ENCODE measurements around the gene NRCAM.
"Not testable (repeated sequence)": the region's sequence is repeated elsewhere in the genome, so short reads cannot be mapped to it uniquely, and the experiment has no call there.

Gene NRCAM

DNA sequence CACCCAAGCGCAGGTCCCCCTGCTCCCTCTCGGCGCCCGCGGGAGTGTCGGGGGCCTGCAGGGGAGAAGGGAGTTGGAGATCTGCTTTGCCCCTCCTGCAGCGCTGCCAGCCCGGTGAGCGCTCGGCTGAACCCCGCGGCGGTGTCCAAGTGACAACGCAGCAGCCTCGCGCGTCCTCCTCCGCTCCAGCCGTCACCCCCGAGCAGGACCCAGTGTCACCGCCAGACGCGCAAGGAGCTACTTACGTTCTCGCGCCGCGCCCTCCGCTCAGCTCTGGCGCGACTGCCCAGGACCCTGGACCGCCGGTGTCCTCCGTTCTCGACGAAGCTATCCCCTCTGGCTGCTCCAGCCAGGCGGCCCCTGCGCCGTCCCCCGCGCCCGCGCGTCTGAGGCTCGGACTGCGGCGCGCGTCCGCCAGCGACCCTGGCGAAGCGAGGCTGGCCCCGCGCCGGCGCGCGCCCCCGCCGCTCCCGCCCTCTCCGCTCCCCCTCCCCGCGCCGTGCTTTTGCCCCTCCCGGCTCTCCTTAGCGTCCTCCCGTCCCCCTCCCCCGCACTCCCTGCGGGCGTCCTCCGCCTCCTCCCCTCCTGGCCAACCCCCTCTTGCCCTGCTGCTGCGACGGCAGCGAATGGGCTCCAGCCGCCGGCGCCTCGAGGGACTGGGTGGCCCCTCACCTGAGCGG, at the start of gene NRCAM:
TSS of gene NRCAM (minus strand) at position 439 of the 680 bp plus-strand sequence. CDS start 216,372 bp downstream, outside the sequence.
- DNase-seq (ENCODE audit: low read depth), result peak; percentile 36

DNA sequence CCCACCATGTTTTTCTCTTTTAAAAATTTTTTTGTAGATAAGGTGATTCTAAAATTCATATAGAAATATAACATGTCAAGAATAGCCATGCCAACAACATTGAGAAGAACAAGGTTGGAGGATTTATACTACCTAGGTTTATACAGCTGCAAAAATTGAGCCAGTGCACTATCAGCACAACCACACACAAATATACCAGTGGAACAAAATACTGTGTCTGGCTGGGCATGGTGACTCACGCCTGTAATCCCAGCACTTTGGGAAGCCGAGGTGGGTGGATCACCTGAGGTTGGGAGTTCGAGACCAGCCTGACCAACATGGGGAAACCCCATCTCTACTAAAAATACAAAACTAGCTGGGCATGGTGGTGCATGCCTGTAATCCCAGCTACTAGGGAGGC, 48.3 kb upstream of the NRCAM start:
- not testable (repeated sequence) for DNase-seq (ENCODE audit: low read depth)

GRCh38 chr7:108503112-108504026, 47.1 kb upstream of the NRCAM start:
- DNase-seq (ENCODE audit: low read depth), result no peak

DNA sequence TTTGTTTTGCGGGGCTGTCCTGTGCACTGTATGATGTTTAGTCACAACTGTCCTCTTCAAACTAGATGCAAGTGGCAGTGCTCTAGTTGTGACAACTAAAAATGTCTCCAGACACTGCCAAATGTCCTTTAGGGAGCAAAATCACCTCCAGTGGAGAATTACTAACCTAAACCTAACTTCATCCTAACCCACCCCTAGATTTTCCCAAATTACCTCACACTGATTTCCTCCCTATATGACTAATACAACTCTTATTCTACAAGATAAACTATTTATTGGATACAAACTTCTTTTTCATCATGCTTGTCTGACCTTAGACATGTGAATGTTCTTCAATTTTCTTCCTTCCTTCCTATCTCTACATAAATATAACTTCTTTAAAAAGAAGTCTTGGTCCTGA, 43.3 kb upstream of the NRCAM start:
- no peak for DNase-seq (ENCODE audit: low read depth)

GRCh38 chr7:108498481-108498880, 42.2 kb upstream of the NRCAM start:
- DNase-seq (ENCODE audit: low read depth), result no peak

GRCh38 chr7:108497082-108497725, 41.0 kb upstream of the NRCAM start:
- no peak for DNase-seq (ENCODE audit: low read depth)

GRCh38 chr7:108492742-108493141, 36.5 kb upstream of the NRCAM start:
- DNase-seq (ENCODE audit: low read depth), result no peak

GRCh38 chr7:108488768-108489538, 32.7 kb upstream of the NRCAM start:
- DNase-seq (ENCODE audit: low read depth), result no peak

DNA sequence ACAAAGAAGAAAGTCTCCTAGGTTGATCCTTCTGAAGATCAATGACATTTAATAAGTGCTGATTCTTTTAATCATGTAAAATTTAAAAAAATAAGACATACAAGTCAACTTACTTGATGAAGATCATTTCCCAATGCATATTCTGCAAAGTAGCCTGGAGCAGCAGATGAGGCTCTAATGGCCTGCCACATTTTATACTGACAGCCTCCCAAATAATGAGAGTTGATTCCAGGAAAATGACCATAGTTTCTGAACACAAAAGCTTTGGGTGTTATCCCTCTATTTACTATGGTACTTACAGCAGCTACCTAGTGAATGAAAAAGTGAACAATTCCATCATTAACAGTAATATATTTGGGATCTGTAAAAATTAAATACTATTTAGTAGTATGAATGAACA, 31.4 kb upstream of the NRCAM start:
- no peak for DNase-seq (ENCODE audit: low read depth)

GRCh38 chr7:108486291-108486966, 30.2 kb upstream of the NRCAM start:
- no peak for DNase-seq (ENCODE audit: low read depth)

- no peak for DNase-seq (ENCODE audit: low read depth)
Measured at GRCh38 chr7:108484137-108484536, 27.9 kb upstream of the NRCAM start.

GRCh38 chr7:108480311-108480710, 24.1 kb upstream of the NRCAM start:
- DNase-seq (ENCODE audit: low read depth), result no peak

- no peak for DNase-seq (ENCODE audit: low read depth)
Measured at GRCh38 chr7:108479751-108480150, 23.5 kb upstream of the NRCAM start.

DNA sequence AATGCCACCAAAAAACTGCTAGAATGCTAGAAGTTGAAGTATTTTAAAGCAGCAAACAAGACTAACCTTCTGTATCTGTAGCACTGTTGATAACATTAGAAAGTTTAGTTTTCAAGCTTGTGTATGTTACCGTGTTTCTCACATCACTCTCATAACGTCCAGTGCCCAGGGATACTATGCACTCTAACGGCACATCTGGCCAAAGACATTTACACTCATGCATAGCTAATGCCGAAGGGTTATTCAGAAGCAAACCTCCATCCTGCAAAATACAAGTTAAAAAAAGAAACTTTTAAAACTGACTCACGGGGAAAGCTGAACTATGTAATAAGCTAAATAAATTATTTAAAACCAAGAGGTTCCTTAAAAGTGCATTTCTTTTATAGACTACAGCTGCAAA, 22.9 kb upstream of the NRCAM start:
- DNase-seq (ENCODE audit: low read depth), result no peak

DNA sequence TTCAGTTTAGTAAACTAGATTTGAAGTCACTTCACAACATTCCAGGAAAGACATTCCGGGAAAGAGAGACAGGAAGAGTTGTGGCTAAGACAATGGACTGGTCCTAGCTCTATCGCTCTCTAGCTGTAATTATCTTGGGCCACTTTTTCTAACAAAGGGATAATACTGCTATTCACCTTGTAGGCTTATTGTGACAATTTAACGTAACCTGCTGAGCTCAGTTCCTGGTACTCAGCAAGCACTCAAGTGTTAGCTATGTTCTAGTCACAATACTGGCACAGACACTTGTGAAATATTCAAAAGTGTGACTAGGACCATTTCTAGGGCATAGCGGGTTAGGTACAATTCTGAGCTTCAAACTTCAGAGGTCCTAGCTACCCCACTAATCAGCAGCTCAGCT, 12.0 kb upstream of the NRCAM start:
- DNase-seq (ENCODE audit: low read depth), result no peak

DNA sequence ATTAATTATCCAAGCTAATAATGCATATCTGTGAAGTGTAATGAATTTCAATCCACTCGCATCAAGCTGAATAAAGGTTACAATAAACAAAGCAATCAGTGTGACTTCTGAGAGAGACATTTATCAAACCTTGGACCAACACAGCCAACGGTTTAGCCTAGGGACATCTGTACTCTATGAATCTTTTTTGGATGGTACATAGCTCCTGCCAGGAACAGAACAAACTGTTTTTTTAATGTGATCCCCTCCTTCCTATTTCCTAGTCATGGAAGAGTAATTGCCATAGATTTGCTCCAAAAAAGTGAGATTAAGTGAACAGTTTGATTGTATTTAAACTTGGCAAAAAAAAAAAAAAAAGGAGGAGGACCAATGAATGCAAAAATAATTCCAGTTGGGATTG, 11.2 kb upstream of the NRCAM start:
- no peak for DNase-seq (ENCODE audit: low read depth)

DNA sequence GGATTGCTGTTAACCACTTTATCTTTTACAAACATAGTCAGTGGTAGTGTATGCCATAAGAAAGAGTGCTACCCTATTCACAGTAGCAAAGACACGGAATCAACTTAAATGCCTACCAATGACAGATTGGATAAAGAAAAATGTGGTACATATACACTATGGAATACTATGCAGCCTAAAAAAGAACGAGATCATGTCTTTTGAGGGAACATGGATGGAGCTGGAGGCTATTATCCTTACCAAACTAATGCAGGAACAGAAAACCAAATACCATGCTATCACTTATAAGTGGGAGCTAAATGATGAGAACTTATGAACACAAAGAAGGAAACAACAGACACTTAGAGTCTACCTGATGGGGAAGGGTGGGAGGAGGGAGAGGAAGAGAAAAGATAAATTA, 10.1 kb upstream of the NRCAM start:
- not testable (repeated sequence) for DNase-seq (ENCODE audit: low read depth)

GRCh38 chr7:108464743-108465142, 8.5 kb upstream of the NRCAM start:
- no peak for DNase-seq (ENCODE audit: low read depth)

GRCh38 chr7:108463613-108464012, 7.4 kb upstream of the NRCAM start:
- no peak for DNase-seq (ENCODE audit: low read depth)

DNA sequence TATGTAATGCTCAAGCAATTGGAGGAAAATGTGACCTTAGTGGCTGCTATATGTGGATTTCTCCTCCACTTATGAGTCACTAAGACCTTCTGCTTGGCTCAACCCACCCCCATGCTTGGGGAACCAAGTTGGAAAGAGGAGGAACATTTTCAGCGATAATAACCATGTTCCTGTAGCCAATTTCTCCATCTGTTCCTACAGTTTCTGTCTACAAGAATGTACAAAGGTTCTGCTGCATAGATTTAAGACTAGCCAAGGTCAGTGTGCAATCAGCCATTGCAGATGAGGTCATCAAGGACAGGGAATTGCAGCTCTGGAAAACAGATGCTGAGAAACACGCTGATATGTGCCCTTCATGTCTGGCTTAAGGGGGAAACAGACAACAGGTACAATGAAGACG, 5.6 kb upstream of the NRCAM start:
- no peak for DNase-seq (ENCODE audit: low read depth)

GRCh38 chr7:108460964-108461363, 4.7 kb upstream of the NRCAM start:
- no peak for DNase-seq (ENCODE audit: low read depth)

Measured in activated T-cell treated with anti-CD3 and anti-CD28 coated beads for 48 hours (primary cell).